Measurements from ENCODE around the gene KAZN.

GRCh38 chr1:14875524-14876509, 277.3 kb downstream of the KAZN start:
- no peak for TF ChIP-seq EZH2 (optimal IDR thresholded peaks at IDR 0.05; ENCODE audit: low read depth, low read length)
- no peak for TF ChIP-seq CTCF (IDR thresholded peaks at IDR 0.05; ENCODE audit: low read length)
- TF ChIP-seq EZH2phosphoT487 (IDR thresholded peaks at IDR 0.05; ENCODE audit: low read length) = no peak

Data from MM.1S (cell line).